A172 (cell line): Measurements from ENCODE around the gene ADAM15. TPM values are rescaled to one million over a fixed set of nuclear protein-coding genes. Genes with fewer than 3 reads are reported as not detected.

Experiments
- DNase-seq: peaks from one replicate; pipeline ENCODE4 v3.0.0-alpha.2; 2015; ENCODE audit warnings: low spot score
- total RNA-seq: library from RNA; depleted of rRNA; stranded (reverse); fragments of >200 nt; shearing (Covaris generic); gene quantifications from 2 replicates; pipeline ENCODE4 v1.2.3, GENCODE V29; 2014

The ADAM15 gene
- total RNA-seq, 1 experiment from 2014 or later: 144 TPM

DNA sequence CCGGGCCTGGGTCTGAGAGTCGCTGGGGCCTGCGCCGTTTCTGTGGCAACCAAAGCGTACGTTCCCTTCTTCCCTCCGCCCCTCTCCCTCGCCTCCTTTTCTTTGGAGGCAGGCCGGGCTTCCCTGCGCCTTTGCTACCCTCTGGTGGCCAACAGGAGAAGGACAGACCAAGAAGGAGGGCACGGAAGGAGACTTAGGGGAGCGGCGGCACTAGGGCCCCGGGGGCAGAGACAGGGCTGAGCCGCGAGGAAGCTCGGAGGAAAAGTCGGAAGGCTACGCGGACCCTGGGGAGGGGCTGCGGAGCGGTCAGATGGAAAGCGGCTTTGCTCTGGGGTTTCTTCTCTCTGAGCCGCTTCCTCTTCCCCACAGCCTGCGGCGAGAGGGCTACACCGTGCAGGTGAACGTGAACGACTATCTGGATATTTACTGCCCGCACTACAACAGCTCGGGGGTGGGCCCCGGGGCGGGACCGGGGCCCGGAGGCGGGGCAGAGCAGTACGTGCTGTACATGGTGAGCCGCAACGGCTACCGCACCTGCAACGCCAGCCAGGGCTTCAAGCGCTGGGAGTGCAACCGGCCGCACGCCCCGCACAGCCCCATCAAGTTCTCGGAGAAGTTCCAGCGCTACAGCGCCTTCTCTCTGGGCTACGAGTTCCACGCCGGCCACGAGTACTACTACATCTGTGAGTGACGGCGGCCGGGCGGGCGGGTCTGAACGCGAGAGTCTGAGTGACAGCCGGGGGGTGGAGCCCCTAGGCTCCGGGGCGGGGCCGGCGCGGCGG is 33.8 kb downstream of the ADAM15 start:
- peak; percentile 92 for DNase-seq

DNA sequence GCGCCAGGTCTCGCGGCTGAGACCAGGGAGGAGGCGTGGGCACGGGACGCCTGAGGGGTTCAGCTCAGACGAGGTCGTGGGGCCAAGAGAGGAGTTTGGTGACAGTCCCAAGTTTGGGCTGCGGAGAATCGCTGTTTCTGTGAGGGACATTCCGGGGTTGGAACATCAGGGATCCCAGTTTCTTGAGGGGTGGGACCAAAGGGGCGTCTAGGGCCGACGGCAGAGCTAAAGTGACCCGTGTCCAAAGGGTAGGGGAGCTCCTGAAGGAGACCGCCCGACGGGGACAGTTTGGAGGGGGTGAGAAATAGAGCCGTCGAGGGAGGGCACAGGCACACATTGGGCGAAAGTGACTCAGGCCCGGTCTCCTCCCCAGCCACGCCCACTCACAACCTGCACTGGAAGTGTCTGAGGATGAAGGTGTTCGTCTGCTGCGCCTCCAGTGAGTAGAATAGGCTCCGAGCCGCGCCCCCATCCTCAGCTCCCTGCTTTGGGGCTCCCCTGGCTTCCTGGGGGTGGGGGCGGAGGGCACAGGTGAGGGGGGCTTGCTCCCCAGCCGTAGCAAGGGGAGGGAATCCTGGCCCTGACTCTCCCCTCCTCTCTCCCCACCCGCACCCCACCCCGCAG is 34.5 kb downstream of the ADAM15 start:
- peak; percentile 79 for DNase-seq

DNA sequence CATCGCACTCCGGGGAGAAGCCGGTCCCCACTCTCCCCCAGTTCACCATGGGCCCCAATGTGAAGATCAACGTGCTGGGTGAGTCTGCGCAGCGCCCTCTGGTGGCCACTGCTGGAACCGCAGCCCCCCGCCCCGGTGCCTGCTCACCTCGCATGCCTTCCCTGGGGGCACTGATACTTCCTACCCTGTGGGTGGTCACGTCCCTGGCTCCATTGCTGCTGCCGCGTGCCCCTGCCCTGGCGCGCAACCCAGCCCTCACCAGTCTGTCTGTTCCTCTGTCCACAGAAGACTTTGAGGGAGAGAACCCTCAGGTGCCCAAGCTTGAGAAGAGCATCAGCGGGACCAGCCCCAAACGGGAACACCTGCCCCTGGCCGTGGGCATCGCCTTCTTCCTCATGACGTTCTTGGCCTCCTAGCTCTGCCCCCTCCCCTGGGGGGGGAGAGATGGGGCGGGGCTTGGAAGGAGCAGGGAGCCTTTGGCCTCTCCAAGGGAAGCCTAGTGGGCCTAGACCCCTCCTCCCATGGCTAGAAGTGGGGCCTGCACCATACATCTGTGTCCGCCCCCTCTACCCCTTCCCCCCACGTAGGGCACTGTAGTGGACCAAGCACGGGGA is 35.1 kb downstream of the ADAM15 start:
- peak; percentile 63 for DNase-seq

DNA sequence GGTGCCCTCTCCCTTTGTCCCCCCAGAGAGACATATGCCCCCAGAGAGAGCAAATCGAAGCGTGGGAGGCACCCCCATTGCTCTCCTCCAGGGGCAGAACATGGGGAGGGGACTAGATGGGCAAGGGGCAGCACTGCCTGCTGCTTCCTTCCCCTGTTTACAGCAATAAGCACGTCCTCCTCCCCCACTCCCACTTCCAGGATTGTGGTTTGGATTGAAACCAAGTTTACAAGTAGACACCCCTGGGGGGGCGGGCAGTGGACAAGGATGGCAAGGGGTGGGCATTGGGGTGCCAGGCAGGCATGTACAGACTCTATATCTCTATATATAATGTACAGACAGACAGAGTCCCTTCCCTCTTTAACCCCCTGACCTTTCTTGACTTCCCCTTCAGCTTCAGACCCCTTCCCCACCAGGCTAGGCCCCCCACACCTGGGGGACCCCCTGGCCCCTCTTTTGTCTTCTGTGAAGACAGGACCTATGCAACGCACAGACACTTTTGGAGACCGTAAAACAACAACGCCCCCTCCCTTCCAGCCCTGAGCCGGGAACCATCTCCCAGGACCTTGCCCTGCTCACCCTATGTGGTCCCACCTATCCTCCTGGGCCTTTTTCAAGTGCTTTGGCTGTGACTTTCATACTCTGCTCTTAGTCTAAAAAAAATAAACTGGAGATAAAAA is 35.9 kb downstream of the ADAM15 start:
- no peak for DNase-seq

DNA sequence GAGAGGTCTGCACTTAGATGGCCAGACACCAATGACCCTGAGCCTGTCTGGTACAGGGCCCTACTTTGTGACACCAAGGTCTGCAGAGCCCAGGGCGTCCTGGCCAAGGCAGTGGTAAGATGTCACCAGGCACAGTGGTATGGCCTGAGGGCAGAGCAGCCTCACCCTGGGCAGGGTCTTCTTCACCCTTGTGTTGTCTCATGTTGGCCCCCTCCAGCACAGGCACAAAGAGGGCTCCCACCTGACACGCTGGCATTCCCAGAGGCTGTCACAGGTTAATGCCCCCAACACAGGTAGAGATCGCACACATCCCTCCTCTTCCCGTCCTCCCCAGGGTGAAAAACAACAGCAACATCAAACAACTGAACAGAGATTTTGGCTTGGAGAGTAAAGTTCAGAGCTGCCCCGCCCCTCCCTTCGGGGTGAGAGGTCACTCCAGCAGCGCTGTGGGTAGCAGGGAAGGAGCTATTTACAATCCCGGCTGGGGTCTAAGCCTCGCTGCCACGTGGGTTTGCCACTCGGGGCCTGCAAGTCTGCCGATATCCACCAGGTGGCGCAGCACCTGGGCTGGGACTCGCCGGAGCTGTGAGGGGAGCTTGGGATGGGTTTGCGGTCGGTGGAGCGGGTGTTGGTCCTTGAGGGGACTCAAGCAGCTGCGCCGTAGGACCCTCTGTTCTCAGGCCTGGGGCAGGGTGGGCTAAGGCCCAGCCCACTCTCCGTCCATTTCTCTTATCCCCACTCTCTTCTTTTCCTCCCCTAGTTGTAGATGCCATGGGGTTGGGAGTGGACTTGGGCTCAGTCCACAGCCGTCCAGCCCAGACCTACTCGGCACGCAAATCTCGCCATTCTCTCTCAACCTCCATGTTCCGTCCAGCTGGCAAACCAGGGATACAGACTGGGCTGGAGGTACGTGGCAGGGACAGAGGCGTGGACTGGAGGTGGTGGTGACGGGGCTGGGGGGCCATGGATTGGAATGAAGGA is 40.2 kb downstream of the ADAM15 start:
- peak; percentile 53 for DNase-seq

DNA sequence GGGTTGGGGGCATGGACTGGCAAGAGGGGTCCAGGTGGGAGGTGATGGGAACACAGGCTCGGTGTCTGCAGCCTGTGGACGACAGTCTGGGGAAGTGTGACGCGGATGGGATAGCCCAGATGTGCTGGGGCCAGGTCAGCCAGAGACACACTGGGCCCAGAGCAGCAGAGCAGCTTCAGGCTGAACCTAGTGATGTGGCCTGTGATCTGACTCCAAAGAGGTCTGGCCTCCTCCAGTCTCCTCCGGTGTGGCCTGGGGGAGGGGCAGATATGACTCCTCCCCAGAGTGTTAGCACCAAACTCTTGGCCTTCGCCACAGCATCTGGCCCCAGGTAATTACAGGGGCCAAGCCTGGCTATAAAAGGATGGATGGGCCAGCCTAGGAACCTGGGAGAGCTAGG is 41.0 kb downstream of the ADAM15 start:
- no peak for DNase-seq

DNA sequence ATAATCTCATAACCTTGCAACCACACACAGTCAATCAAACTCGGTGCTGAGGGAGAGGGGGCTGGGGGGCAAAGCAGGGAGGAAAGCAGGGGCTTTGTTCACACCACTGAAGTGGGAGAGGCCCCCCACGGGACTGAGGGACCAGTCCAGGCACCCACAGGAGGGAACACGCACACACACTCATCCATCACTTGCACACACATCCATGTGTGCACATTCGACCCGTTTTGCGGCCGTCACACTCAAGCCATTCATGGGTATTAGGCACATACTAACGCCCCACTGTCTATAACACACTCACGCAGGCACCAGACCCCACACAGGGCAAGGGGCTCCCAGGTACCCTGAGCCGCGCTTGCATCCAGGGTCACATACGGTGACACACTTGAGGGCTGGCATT is 41.5 kb downstream of the ADAM15 start:
- DNase-seq: no peak

DNA sequence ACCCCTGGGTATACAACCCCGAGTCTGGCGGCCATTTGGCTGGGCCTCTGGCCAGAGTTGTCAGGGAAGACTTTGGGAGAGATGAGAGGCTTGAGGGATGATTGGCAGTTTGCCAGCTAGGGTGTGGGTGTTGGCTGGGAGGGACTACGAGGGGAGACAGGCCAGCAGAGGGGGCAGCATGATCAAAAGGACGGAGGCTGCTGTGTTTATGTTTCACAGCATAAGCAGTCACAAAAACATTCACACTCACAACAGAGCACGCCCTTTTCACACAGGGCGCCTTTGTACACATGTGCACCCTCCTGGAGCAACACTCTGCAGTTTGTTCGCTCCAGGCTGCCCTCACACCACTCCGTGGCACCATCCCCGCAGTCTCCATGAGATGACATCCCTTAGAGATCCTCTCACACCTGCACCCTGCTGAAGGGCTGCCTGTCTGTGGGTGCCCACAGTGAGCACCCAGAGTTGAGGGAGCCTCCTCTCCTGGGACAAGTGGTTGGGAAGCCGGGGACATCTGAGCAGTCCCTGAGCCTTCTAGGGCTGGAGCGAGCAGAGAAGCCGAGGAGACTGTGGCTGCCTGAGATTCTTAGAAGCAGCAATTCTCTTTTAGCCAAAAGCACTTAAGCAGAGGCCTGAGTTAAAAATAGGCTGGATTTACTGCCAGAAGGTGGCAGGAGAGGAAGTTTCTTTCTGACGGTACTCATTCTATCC is 43.0 kb downstream of the ADAM15 start:
- DNase-seq: peak; percentile 67

DNA sequence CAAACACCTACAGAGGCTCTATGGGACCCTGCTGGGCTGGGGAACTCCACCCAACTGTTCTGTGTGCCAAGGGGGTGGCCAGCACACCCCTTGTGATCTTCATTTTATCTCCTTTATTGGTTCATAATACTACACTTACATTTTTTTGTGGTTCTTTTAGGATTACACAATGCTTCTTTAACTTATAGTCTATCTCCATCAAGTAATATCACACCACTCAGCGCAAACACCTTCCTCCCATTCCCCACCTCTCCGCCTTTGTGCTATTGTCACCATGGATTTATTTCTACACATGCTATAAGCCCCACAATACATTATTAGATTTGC is 43.5 kb downstream of the ADAM15 start:
- no peak for DNase-seq

DNA sequence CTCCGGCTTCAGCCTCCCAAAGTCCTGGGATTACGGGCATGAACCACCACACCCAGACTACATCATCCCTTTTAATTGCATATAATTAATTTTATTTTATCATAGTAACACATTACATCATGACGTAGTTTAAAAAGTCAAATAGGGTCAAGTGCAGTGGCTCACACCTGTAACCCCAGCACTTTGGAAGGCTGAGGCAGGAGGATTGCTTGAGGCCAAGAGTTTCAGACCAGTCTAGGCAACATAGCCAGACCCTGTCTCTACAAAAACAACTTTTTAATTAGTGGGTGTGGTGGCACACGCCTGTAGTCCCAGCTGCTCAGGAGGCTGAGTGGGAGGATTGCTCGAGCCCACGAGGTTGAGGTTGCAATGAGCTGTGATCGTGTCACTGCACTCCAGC is 48.2 kb downstream of the ADAM15 start:
- DNase-seq: no peak

DNA sequence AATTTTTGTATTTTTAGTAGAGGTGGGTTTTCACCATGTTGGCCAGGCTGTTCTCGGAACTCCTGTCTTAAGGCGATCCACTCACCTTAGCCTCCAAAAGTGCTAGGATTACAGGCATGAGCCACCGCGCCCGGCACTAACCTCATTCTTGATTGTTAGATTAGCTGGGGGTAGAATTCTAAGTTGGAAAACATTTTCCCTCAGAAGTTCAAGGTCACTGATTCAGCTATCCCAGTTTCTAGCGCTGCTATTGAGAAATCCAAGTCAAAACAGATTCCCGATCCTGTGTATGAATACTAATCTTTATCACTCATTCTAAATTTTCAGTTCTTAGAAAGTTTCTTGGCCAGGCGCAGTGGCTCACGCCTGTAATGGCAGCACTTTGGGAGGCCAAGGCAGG is 52.2 kb downstream of the ADAM15 start:
- DNase-seq: no peak

DNA sequence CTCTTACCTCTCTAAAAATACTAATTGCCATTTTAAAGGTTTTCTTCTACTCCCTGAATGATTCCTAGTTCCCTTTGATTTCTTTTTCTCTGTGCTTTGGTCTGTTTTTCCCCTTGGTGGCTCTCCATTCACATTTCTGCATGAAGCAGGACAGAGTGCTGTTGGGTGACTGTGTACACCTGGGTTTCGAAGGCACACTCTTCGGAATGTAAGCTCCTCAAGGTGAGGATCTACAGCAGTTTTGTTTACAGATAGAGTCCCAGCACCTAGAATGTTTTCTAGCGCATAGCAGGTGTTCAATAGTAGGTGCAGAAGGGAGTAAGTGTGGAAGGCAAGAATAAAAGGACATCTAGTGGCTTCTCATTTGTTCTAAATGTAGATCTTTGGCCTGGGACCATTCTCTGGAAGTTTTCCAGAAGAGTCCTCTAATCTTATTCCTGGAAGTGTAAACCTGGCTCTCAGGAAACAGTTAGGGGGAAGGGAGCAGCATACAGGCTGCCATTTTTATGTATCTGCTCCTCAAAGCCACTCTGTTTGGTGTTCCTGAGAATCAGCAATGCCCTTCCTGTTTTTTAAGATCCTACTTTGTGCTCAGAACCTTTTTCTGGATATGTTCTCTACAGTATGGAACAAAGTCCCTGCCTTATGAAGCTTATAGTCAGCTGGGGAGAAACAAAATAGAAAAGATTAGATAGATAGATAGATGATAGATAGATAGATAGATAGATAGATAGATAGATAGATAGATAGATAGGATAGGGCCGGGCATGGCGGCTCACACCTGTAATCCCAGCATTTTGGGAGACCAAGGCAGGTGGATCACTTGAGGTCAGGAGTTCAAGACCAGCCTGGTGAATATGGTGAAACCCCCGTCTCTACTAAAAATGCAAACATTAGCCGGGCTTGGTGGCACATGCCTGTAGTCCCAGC is 53.8 kb downstream of the ADAM15 start:
- no peak for DNase-seq

DNA sequence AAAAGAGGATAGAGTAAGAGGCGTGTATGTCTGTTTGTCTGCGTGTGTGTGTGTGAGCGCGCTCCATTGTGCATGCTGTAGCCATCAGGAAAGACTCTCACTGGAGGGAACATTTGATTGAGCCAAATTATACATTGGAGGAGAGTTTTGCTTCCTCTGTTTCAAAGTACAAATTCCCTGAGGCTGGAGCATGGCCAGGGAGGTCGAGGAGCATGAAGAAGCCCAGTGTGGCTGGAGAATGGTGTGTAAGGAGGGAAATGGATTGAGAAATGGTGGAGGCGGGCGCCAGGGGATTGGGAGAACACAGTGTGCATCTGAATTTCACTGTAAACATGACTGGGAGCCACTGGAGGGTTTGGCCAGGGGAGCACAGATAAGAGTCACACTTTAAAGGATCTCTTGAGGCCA is 54.5 kb downstream of the ADAM15 start:
- DNase-seq: no peak

DNA sequence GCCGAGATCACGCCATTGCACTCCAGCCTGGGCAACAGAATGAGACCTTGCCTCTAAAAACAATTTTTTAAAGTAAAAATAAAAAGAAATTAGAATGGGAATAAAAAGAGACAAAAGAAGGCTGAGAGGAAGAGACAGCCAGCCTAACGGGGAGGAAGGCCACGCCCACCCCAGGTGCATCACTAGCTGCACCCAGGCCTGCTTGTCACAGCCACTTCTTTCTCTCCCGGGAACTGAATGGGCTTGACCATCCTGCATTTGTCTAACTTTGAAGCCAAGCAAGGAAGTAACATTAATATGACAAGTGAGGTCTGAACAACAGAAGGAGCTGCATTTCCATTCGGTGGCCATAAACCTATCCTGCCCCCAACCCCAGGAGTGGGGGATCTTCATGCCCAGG is 55.7 kb downstream of the ADAM15 start:
- no peak for DNase-seq

DNA sequence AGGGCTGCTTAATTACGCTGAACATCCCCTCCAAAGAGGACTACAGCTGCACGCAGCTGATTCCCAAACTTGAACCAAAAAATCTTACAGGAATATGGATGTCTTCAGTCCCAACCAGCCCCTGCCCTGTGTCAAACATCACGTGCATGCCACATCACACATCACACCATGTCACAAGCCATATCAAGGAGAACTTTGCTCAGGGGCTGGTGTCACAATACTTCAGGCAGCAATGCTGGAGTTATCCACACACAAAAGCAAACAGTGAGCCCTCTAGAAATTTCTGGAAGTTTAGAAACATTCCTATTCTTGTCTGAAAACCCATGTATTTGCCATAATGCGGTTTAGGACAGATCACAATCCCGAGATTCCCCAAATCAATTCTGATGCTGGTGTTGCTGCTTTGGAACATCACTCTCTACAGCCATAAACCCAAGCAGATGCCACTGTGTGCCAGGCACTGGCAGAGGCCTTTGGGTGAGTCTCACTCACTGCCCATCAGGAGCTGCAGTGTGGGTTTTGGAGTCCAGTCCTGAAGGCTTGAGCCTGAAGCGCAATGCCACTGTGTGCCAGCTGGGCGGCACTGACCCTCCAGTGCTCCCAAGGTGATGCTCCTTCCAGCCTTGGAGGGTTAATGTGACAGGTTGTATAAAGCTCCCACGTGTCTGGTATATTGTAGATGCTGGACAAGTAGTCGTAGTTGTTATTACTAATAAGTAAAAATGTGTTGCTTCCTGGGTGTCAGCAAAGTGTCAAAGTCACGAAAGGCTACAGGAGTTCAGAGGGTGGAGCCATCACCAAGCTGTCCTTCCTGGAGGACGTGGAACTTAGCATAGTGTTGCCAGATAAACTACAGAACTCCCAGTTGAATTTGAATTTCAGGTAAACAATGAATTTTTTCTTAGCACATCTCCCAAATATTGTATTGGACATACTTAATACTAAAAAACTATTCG is 56.5 kb downstream of the ADAM15 start:
- DNase-seq: no peak

DNA sequence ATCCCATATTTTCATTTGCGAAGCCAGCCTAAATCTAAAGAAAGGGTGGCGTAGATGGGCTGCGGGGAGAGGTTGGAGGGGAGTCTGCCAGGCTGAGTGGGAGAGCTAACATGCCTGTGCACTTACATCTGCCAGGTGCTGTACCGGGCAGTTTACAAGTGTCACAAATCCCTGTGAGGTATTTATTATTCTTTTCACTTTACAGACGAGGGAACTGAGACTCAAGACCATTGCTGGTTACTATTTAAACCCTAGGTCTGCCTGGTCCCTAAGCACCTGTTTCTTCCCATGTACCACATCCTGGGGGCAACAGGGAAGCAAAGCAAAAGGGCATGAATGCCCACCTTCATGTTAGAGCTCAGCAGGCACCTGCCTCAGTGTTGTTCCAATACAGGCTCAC is 57.2 kb downstream of the ADAM15 start:
- DNase-seq: no peak

DNA sequence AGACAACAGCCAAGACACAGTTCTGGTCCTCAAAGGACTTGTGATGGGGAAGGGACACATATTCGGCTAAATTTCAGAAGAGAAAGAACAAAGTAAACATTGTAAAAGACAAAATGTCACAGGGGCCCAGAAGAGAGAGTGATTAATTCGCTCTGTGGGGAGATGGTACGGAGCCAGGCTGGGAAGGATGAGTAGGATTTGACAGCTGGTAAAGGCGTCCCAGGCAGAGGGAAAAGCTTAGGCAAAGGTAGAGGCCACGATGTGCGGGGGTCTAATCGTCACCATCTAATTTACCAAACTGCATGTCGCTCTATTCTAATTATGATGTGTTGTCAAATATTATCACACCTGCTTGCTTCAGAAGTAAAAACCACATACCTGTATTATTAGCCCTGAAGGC is 59.3 kb downstream of the ADAM15 start:
- DNase-seq: no peak

DNA sequence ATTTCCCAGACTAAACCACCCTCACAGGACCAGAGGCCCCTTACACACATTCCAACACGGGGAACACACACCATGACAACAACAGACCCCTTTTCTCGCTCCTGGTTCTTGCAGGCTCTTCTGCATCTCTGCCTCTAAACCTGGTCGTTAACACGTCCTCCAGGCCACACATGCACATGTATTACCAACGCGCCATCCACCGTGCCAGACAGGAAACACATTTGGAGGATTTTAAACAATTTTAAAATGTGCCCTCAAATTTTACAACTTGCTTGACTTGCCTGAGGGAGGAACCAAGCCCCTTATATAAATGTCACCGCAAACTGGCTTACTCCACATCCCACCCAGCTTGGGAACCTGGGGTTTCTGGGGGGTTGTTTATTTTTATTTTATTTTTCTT is 59.7 kb downstream of the ADAM15 start:
- DNase-seq: no peak
